HTERT RPE-1 (cell line): ENCODE data around the gene ZMIZ2.
"Not testable (repeated sequence)": the region's sequence is repeated elsewhere in the genome, so short reads cannot be mapped to it uniquely, and the experiment has no call there.

Source experiments
- in situ Hi-C: fragments of 300-500 bp; cut with MboI; formaldehyde crosslinking; loops from 4 replicates; pipeline ENCODE4 v1.14.3; 2020; ENCODE audit warnings: low sequenced_read_pairs

ZMIZ2 gene

DNA sequence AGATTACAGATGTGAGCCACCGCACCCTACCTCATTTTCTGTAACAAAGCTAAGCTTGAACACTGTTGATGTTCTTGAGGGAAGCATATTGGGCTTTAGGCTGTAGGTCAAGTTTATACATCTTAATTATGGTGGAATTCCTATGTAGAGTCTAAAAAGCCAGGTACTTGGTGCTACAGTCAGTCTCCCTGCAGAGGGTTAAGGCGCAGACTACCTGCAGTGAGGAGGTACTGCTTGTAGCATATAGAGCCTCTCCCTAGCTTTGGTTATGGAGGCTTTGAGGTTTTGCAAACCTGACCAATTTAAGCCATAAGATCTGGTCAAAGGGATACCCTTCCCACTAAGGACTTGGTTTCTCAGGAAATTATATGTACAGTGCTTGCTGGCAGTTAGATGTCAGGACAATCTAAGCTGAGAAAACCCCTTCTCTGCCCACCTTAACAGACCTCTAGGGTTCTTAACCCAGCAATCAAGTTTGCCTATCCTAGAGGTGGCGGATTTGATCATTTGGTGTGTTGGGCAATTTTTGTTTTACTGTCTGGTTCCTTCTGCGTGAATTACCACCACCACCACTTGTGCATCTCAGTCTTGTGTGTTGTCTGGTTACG, 53.9 kb downstream of the ZMIZ2 start:
- in situ Hi-C loops = no loop called here

DNA sequence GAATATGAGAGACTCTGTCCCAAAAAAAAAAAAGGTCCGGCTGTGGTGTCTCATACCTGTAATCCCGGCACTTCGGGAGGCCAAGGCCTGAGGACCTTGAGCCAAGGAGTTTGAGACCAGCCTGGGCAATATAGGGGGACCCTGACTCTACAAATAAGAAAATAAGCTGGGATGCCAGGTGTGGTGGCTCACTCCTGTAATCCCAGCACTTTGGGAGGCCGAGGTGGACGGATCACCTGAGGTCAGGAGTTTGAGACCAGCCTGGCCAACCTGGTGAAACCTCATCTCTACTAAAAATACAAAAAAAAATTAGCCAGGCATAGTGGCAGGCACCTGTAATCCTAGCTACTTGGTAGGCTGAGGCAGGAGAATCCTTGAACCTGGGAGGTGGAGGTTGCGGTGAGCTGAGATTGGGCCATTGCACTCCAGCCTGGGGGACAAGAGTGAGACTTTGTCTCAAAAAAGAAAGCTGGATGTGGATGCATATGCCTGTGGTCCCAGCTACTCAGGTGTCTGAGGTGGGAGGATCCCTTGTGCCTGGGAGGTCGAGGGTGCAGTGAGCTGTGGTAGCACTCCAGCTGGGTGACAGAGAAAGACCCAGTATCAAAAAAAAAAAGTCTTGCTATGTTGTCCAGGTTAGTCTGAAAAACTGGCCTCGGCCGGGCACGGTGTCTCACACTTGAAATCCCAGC, 55.3 kb downstream of the ZMIZ2 start:
- in situ Hi-C loops = not testable (repeated sequence)

DNA sequence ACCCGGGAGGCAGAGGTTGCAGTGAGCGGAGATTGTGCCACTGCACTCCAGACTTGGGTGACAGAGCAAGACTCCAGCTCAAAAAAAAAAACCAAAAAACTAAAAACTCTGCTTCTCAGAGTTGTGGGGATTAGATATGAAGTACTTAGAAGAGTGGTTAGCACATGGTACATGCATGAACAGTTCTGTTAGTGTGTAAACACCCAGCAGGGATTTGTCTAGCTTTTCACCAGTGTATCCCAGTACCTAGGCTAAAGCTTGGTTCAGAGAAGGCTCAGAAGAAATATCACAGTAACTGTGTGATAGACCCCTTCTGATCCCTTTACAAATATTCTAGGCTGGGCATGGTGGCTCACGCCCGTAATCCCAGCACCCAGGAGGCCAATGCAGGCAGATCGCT, 57.3 kb downstream of the ZMIZ2 start:
- in situ Hi-C loops = no loop called here

DNA sequence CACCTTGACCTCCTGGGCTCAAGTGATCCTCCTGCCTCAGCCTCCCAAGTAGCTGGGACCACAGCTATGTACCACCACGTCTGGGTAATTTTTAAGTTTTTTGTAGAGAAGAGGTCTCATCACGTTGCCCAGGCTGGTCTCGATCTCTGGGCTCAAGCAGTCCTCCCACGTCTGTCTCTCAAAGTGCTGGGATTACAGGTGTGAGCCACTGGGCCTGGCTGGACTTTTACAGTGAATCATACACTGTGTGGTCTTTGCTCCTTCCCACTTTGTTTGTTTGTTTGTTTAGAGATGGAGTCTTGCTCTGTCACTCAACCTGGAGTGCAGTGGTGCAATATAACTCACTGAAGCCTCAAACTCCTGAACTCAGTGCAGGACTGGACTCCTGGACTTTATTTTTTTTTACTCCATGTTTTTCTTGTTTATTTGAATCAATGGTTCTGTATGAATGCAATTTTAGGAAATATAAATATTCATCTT, 60.3 kb downstream of the ZMIZ2 start:
- in situ Hi-C loops = no loop called here

DNA sequence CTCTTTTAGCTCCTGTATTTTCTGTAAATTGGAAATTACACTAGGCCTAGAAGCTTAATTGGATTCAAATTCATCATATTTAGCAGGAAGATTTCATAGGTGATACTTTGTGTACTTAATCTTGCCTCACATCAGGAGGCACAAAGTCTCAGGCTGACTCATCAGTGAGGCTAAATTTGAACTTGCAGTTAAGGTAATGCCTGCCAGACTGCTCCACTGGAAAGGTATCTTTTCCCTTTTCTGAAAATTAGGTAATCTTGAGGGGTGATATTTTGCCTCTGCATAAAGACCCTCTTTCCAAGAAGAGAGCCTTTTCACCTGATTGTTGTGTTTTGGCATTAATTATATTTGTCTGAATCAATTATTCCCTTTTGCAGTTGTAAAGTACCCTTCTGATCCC, 62.4 kb downstream of the ZMIZ2 start:
- in situ Hi-C loops = no loop called here

DNA sequence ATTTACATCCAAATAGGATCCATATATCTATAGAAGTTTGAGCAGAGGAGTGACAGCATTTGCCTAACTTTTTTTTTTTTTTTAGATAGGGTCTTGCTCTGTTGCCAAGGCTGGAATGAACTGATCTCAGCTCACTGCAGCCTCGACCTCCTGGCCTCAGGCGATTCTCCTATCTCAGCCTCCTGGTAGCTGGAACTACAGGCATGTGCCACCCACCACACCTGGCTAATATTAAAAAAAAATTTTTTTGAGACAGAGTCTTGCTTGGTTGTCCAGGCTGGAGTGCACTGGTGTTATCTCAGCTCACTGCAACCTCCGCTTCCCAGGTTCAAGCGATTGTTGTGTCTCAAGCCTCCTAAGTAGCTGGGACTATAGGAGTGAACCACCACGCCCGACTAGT, 62.9 kb downstream of the ZMIZ2 start:
- in situ Hi-C loops = no loop called here

DNA sequence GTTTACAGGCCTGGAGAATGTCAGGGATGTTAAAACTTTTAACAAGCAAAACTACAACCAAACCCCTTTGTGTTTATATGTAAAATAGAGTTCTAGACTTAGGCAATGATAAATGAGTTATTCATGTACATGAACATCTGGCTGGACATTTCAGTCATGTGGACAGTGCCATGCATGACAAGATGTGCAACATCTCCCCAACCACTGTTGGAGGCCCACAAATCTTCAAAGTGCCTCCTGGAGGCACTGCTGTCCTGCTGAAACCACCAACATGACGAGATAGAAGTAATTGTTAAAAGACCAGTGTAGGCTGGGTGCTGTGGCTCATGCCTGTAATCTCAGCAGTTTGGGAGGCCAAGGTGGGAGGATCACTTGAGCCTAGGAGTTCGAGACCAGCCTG, 66.3 kb downstream of the ZMIZ2 start:
- in situ Hi-C loops = no loop called here

DNA sequence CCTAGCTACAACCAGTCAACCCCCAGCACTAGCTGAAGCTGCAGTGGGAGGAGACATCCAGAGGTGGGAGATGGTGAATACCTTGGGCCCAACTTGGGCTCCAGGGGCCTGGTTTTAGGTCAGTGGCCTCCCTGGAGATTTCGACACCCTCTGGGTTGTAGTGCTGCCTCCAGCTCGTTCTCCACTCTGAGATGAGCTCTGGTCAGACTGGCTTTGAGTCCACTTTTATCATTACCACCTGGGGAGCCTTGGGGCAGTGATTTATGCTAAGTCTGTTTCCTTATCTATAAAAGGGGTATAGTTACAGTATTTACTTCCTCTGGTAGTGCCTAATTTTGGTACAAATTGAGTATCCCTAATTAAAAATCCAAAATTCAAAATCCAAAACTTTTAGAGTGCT, 70.6 kb downstream of the ZMIZ2 start:
- in situ Hi-C loops = no loop called here
